Nephron progenitor cell (in vitro differentiated cells): ENCODE results near the gene CABP1.
A peak's percentile ranks its signal among the peaks of the same experiment; 100 is the strongest.

Experiments used
- DNase-seq: peaks from one replicate; pipeline ENCODE4 v3.0.0; 2021
- H3K27ac Mint-ChIP-seq: 2 replicates; pipeline ENCODE4 v1.8.0; 2021; ENCODE audit warnings: mild to moderate bottlenecking, moderate library complexity, mixed read lengths
- H3K27me3 Mint-ChIP-seq: 2 replicates; pipeline ENCODE4 v1.8.0; 2021; ENCODE audit warnings: mild to moderate bottlenecking, low read depth, mixed read lengths; ENCODE audit not compliant: poor library complexity
- H3K36me3 Mint-ChIP-seq: 2 replicates; pipeline ENCODE4 v1.8.0; 2021; ENCODE audit warnings: low read depth, mixed read lengths
- H3K4me1 Mint-ChIP-seq: 2 replicates; pipeline ENCODE4 v1.8.0; 2021; ENCODE audit warnings: mixed read lengths
- H3K4me3 Mint-ChIP-seq: 2 replicates; pipeline ENCODE4 v1.8.0; 2021; ENCODE audit warnings: mild to moderate bottlenecking, moderate library complexity, mixed read lengths
- H3K9me3 Mint-ChIP-seq: 2 replicates; pipeline ENCODE4 v1.8.0; 2021; ENCODE audit warnings: mild to moderate bottlenecking, moderate library complexity, mixed read lengths
- TF ChIP-seq, protein P1 (sequence below): fragments of 200-600 bp; sonication (generic); IDR thresholded peaks from 2 replicates; pipeline ENCODE4 v1.5.0; 2021; ENCODE audit warnings: antibody characterized with exemption

CABP1 gene

DNA sequence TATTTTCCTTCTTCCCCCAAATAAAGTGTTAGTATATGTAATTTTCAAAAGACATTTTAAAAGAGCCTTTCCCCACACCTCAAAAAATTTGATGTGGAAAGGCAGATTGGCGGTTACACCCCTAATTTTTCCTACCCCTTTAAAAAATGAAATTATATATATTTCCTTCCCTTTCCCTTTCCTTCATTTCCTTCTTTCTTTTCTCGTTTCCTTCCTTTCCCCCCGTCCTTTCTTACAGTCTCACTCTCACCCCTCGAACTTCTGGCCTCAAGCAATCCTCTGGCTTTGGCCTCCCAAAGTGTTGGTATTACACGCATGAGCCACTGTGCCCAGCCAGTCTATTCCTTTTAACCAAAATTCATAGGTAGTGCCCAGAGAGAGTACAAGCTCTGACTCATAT lies 65.6 kb downstream of the CABP1 start:
- H3K9me3 Mint-ChIP-seq: no peaks in the 10 kb centered on the region
- no peak for DNase-seq
- H3K36me3 Mint-ChIP-seq: peaks cover 24% of the 10 kb centered on the region
- no peaks in the 10 kb centered on the region for H3K27me3 Mint-ChIP-seq
- H3K4me3 Mint-ChIP-seq: no peak overlapping the region
- no peak overlapping the region for H3K27ac Mint-ChIP-seq
- H3K4me1 Mint-ChIP-seq: peaks cover 17% of the 10 kb centered on the region
- TF ChIP-seq, protein P1, sequence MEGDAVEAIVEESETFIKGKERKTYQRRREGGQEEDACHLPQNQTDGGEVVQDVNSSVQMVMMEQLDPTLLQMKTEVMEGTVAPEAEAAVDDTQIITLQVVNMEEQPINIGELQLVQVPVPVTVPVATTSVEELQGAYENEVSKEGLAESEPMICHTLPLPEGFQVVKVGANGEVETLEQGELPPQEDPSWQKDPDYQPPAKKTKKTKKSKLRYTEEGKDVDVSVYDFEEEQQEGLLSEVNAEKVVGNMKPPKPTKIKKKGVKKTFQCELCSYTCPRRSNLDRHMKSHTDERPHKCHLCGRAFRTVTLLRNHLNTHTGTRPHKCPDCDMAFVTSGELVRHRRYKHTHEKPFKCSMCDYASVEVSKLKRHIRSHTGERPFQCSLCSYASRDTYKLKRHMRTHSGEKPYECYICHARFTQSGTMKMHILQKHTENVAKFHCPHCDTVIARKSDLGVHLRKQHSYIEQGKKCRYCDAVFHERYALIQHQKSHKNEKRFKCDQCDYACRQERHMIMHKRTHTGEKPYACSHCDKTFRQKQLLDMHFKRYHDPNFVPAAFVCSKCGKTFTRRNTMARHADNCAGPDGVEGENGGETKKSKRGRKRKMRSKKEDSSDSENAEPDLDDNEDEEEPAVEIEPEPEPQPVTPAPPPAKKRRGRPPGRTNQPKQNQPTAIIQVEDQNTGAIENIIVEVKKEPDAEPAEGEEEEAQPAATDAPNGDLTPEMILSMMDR: no peak

- H3K4me3 Mint-ChIP-seq: no peak overlapping the region
- H3K27me3 Mint-ChIP-seq: no peaks in the 10 kb centered on the region
- TF ChIP-seq, protein P1: no peak
- H3K9me3 Mint-ChIP-seq: no peaks in the 10 kb centered on the region
- DNase-seq: no peak
- peaks cover 12% of the 10 kb centered on the region for H3K36me3 Mint-ChIP-seq
- no peak overlapping the region for H3K27ac Mint-ChIP-seq
- H3K4me1 Mint-ChIP-seq: peaks cover 40% of the 10 kb centered on the region
Observed at GRCh38 chr12:120708651-120709050, 68.2 kb downstream of the CABP1 start.

- TF ChIP-seq, protein P1: no peak
- Mint-ChIP-seq H3K4me3 (peak within 1 kb of the TSS; percentile 93), H3K27me3 (no peaks in the 10 kb centered on the region), H3K4me1 (peaks cover 46% of the 10 kb centered on the region), H3K9me3 (no peaks in the 10 kb centered on the region), H3K27ac (peak within 1 kb of the TSS; percentile 72), H3K36me3 (peaks cover 20% of the 10 kb centered on the region)
- DNase-seq: peak; percentile 87
Observed at GRCh38 chr12:120710031-120710804, 69.8 kb downstream of the CABP1 start, which contains the start of gene UNC119B. TSS of gene UNC119B (plus strand) at chr12:120710458. CDS start at chr12:120710475, 17 bp downstream.

DNA sequence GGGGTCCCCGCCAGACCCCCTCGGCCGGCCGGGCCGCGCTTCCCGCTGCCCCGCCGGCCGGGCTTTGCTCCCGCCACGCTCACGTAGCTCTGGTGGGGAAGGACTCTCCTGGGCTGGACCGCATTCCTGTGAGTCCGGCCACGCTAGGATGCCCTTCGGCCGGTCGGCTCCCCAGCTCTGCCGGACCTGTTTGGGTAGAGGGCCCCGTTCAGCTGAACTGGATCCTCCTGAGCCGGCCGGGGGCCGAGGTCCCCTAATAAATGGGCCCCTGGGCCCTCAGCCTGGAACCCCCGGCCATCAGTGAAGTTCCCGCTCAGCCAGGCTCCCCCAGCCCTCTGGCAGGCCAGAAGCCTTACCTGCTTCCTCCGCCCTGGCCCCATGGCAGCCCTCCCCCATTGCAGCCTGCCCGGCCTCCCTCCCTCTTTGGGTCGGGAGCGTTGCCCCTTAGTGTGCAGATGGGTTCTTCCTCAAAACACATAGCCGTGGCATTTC lies 70.4 kb downstream of the CABP1 start:
- no peaks in the 10 kb centered on the region for H3K9me3 Mint-ChIP-seq
- TF ChIP-seq, protein P1: no peak
- H3K27ac Mint-ChIP-seq: peak overlapping the region; percentile 72
- peaks cover 17% of the 10 kb centered on the region for H3K36me3 Mint-ChIP-seq
- H3K4me1 Mint-ChIP-seq: peaks cover 46% of the 10 kb centered on the region
- peak; percentile 58 for DNase-seq
- peak overlapping the region; percentile 93 for H3K4me3 Mint-ChIP-seq
- H3K27me3 Mint-ChIP-seq: no peaks in the 10 kb centered on the region

GRCh38 chr12:120711411-120711810 lies 71.0 kb downstream of the CABP1 start:
- Mint-ChIP-seq H3K4me1 (peaks cover 48% of the 10 kb centered on the region), H3K27me3 (no peaks in the 10 kb centered on the region), H3K9me3 (no peaks in the 10 kb centered on the region), H3K27ac (peak overlapping the region; percentile 72), H3K36me3 (peaks cover 21% of the 10 kb centered on the region), H3K4me3 (peak overlapping the region; percentile 93)
- TF ChIP-seq, protein P1: no peak
- no peak for DNase-seq

DNA sequence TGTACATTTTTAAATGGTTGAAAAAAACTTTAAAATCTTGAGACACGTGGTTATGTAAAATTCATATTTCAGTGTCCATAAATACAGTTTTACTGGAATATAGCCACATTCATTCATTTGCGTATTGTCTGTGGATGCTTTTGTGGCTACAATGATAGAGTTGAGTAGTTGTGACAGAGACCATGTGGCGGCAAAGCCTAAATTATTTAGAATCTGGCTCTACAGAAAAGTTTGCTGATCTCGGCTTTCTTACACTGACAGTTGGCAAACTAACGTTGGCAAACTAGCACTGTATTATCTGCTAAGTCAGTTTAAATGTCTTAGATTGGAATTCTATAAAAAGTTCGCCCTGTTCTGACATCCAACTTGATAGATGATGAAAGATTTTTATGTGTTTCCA lies 72.2 kb downstream of the CABP1 start:
- peaks cover 52% of the 10 kb centered on the region for H3K4me1 Mint-ChIP-seq
- no peak overlapping the region for H3K27ac Mint-ChIP-seq
- TF ChIP-seq, protein P1: no peak
- DNase-seq: no peak
- peaks cover 29% of the 10 kb centered on the region for H3K36me3 Mint-ChIP-seq
- no peaks in the 10 kb centered on the region for H3K27me3 Mint-ChIP-seq
- no peaks in the 10 kb centered on the region for H3K9me3 Mint-ChIP-seq
- H3K4me3 Mint-ChIP-seq: peak overlapping the region; percentile 93
